ENCODE data around the gene MYMK.

MYMK gene

DNA sequence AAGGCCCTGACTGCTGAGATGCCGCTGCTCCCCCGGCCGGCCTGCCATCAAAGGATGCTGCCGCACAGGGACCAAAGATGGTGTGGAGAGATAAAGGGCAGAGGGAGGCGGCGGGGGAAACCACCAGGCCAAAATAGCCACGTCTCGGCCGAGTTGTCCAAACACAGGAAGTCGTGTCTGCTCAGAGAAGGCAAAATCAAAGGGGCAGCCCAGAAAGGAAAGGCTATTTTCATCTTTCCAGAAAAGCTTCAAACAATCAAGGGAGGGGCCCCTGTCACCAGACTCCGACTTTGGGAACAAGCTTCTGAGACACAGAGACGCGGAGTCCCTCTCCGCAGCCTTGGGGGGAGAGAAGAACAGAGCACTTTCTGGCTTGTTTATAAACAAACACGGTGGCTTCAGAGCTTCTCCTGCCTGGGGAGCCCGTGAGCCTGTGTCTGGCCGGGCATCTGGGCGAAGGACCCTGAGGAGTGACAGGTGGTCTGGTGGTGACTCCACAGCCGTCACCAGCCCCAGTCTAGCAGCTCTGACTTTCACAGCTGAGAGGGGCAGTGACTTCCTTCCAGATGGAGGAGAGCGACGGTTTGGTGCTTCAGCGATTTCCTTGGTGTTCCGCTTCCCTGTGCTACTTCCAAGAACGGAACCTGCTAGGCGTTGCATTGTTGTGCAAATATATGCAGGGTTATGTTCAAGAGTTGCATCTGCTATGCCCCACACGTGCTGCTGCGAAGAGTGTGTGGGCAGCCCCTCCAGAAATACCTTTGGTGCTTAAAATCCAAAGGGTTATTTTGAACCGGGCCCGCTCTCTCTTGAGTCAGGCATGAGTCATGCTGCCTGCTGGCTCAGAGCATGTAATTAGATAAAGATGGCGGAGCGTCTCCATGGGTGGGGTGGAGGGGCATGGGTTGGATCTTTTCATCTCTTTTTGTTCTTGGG, 33.7 kb upstream of the MYMK start:
- Histone ChIP-seq H3K27ac (no peak overlapping the region), H3K9me3 (ENCODE audit: control insufficient read depth, low read length) (no peaks in the 10 kb centered on the region), H3K36me3 (ENCODE audit: control insufficient read depth, insufficient read depth, low read length) (no peaks in the 10 kb centered on the region), H3K4me3 (ENCODE audit: low read depth, low read length) (no peak overlapping the region), H3K79me2 (no peaks in the 10 kb centered on the region), H2AFZ (no peak overlapping the region), H3K9ac (no peak overlapping the region), H3K4me2 (ENCODE audit: low read length) (no peak overlapping the region), H3K4me1 (no peaks in the 10 kb centered on the region), H3K27me3 (ENCODE audit: control insufficient read depth, insufficient read depth, low read length) (no peaks in the 10 kb centered on the region)
- TF ChIP-seq, protein P1, sequence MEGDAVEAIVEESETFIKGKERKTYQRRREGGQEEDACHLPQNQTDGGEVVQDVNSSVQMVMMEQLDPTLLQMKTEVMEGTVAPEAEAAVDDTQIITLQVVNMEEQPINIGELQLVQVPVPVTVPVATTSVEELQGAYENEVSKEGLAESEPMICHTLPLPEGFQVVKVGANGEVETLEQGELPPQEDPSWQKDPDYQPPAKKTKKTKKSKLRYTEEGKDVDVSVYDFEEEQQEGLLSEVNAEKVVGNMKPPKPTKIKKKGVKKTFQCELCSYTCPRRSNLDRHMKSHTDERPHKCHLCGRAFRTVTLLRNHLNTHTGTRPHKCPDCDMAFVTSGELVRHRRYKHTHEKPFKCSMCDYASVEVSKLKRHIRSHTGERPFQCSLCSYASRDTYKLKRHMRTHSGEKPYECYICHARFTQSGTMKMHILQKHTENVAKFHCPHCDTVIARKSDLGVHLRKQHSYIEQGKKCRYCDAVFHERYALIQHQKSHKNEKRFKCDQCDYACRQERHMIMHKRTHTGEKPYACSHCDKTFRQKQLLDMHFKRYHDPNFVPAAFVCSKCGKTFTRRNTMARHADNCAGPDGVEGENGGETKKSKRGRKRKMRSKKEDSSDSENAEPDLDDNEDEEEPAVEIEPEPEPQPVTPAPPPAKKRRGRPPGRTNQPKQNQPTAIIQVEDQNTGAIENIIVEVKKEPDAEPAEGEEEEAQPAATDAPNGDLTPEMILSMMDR (IDR thresholded peaks at IDR 0.05), result no peak

GRCh38 chr9:133557581-133557980, 32.8 kb upstream of the MYMK start:
- Histone ChIP-seq H3K9me3 (ENCODE audit: control insufficient read depth, low read length) (no peaks in the 10 kb centered on the region), H3K27ac (no peak overlapping the region), H3K9ac (no peak overlapping the region), H3K36me3 (ENCODE audit: control insufficient read depth, insufficient read depth, low read length) (no peaks in the 10 kb centered on the region), H3K4me3 (ENCODE audit: low read depth, low read length) (no peak overlapping the region), H2AFZ (no peak overlapping the region), H3K79me2 (no peaks in the 10 kb centered on the region), H3K4me1 (no peaks in the 10 kb centered on the region), H3K27me3 (ENCODE audit: control insufficient read depth, insufficient read depth, low read length) (no peaks in the 10 kb centered on the region), H3K4me2 (ENCODE audit: low read length) (no peak overlapping the region)
- TF ChIP-seq, protein P1 (IDR thresholded peaks at IDR 0.05), result no peak

- TF ChIP-seq, protein P1 (IDR thresholded peaks at IDR 0.05), result no peak
- H3K9ac ChIP-seq, result no peak overlapping the region
- no peak overlapping the region for H3K27ac ChIP-seq
Measured at GRCh38 chr9:133556354-133556753, 31.6 kb upstream of the MYMK start.

GRCh38 chr9:133554729-133555128, 30.0 kb upstream of the MYMK start:
- no peaks in the 10 kb centered on the region for H3K36me3 ChIP-seq (ENCODE audit: control insufficient read depth, insufficient read depth, low read length)
- no peak overlapping the region for H3K9ac ChIP-seq
- H3K79me2 ChIP-seq, result no peaks in the 10 kb centered on the region
- TF ChIP-seq, protein P1 (IDR thresholded peaks at IDR 0.05), result no peak
- no peak overlapping the region for H3K27ac ChIP-seq
- no peaks in the 10 kb centered on the region for H3K27me3 ChIP-seq (ENCODE audit: control insufficient read depth, insufficient read depth, low read length)
- H2AFZ ChIP-seq, result no peak overlapping the region
- no peaks in the 10 kb centered on the region for H3K4me1 ChIP-seq
- H3K9me3 ChIP-seq (ENCODE audit: control insufficient read depth, low read length), result no peaks in the 10 kb centered on the region
- H3K4me2 ChIP-seq (ENCODE audit: low read length), result no peak overlapping the region
- H3K4me3 ChIP-seq (ENCODE audit: low read depth, low read length), result no peak overlapping the region

More at GRCh38 chr9:133556354-133556753, 31.6 kb upstream of the MYMK start:
- Histone ChIP-seq H3K27me3 (ENCODE audit: control insufficient read depth, insufficient read depth, low read length) (no peaks in the 10 kb centered on the region), H3K9me3 (ENCODE audit: control insufficient read depth, low read length) (no peaks in the 10 kb centered on the region), H2AFZ (no peak overlapping the region), H3K4me3 (ENCODE audit: low read depth, low read length) (no peak overlapping the region), H3K36me3 (ENCODE audit: control insufficient read depth, insufficient read depth, low read length) (no peaks in the 10 kb centered on the region), H3K4me1 (no peaks in the 10 kb centered on the region), H3K79me2 (no peaks in the 10 kb centered on the region), H3K4me2 (ENCODE audit: low read length) (no peak overlapping the region)
